Subcutaneous adipose tissue (tissue), 4 donors: ENCODE data around the gene OR52E5. TPM values are rescaled to one million over a fixed set of nuclear protein-coding genes. Genes with fewer than 3 reads are reported as not detected.

Experiments
- CTCF ChIP-seq: fragments of 450-650 bp; IDR thresholded peaks from one replicate; pipeline ENCODE4 v1.5.1; 2016; ENCODE audit warnings: low read depth, mild to moderate bottlenecking, control low read depth, antibody characterized with exemption, moderate library complexity
- total RNA-seq, 4 donors: library from RNA; depleted of rRNA; stranded (reverse); fragments of >200 nt; gene quantifications; one replicate each; pipeline ENCODE4 v1.1.0, GENCODE V29; 2016

Gene OR52E5
- total RNA-seq, 4 donors from 2014 or later: not detected

GRCh38 chr11:5922749-5923426 lies 29.9 kb downstream of the OR52E5 start:
- TF ChIP-seq CTCF: no peak

- no peak for TF ChIP-seq CTCF
Observed at GRCh38 chr11:5923427-5923776, 30.4 kb downstream of the OR52E5 start.

GRCh38 chr11:5923794-5924193 lies 30.8 kb downstream of the OR52E5 start:
- TF ChIP-seq CTCF: no peak

- TF ChIP-seq CTCF: no peak
Observed at GRCh38 chr11:5928271-5928670, 35.3 kb downstream of the OR52E5 start.

GRCh38 chr11:5928811-5929210 lies 35.8 kb downstream of the OR52E5 start:
- TF ChIP-seq CTCF: no peak

- no peak for TF ChIP-seq CTCF
Observed at GRCh38 chr11:5929571-5930368, 36.8 kb downstream of the OR52E5 start.

GRCh38 chr11:5930614-5931013 lies 37.6 kb downstream of the OR52E5 start:
- no peak for TF ChIP-seq CTCF
